ENCODE results near the gene LRRC4B.

The LRRC4B gene

DNA sequence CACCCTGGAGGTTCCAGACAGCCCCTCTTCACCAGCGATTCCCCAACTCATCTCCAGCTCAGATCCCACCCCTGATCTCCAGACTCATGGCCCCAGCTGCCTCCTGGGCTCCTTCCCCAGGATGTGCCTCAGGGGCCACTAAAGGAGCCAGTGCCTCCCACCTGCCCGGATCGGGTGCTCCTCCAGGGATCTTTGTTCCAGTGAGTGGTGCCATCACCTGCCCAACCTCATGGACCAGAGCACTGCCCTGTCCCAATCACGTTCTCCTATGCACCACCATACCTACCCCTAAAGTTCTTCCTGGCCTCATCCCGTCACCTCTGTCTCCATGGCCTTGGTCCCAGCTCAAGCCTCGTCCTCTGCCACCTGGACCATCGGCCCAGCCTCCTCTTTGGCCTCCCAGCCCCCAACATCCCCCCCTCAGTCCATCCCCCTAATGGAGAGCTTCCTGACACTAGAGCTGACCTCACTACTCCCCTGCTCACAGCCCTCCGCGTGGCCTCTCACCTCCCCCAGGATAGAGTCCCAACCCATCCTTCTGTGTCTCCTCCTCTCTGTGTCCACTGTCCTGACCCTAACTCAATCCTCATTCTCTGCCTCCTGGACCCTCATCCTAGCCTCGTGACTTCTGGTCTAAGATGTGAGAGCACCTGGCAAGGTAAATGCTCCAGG lies 82.8 kb downstream of the LRRC4B start:
- Mint-ChIP-seq H3K9me3 (no peaks in the 10 kb centered on the region), H3K36me3 (ENCODE audit: low read depth) (peaks cover 28% of the 10 kb centered on the region), H3K4me1 (ENCODE audit: low read depth) (peaks cover 3% of the 10 kb centered on the region), H3K4me3 (no peak overlapping the region), H3K27me3 (ENCODE audit: low read depth) (no peaks in the 10 kb centered on the region), H3K27ac (no peak overlapping the region)

DNA sequence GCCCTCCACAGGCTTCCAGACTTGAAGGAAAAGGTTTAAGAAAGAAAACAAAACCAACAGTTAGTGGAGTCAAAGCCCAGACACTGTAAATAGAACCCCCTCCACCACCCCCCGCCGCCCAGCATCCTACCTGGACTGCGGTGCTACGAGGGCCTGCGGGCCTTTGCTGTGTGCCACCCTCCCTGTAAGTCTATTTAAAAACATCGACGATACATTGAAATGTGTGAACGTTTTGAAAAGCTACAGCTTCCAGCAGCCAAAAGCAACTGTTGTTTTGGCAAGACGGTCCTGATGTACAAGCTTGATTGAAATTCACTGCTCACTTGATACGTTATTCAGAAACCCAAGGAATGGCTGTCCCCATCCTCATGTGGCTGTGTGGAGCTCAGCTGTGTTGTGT lies 85.3 kb downstream of the LRRC4B start:
- H3K9me3 Mint-ChIP-seq, result no peaks in the 10 kb centered on the region
- peaks cover 27% of the 10 kb centered on the region for H3K36me3 Mint-ChIP-seq (ENCODE audit: low read depth)
- no peak overlapping the region for H3K4me3 Mint-ChIP-seq
- H3K27me3 Mint-ChIP-seq (ENCODE audit: low read depth), result no peaks in the 10 kb centered on the region
- H3K4me1 Mint-ChIP-seq (ENCODE audit: low read depth), result peaks cover 4% of the 10 kb centered on the region
- H3K27ac Mint-ChIP-seq, result no peak overlapping the region

DNA sequence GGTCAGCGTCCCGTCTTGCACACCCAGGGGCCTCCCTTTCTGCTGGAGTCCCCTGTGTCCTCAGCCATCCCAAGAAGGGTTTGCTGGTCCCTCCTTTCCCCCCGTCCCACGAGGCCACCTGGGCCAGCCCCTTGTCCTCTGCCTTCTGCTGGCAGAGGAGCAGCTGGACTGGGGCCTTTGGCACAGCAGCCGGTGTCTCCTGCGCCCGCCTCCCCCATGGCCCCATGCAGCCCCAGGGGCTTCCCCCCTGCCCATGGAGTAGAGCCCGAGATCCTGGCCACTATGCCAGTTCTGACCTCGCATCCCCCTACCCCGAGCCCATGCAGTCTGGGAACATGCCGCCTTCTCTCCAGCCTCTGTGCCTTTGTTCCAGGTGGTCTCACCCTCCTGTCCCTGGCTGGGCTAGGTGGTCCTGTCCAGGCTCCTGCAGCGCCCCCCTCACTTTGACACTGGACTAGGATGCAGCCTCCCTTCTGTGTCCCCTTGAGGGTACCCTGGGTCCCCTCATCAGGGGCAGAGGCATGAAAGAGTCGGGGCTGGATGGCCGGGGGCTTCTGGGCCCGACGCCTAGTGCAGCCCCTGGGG lies 85.9 kb downstream of the LRRC4B start:
- Mint-ChIP-seq H3K9me3 (no peaks in the 10 kb centered on the region), H3K27me3 (ENCODE audit: low read depth) (no peaks in the 10 kb centered on the region), H3K36me3 (ENCODE audit: low read depth) (peaks cover 31% of the 10 kb centered on the region), H3K4me3 (no peak overlapping the region), H3K4me1 (ENCODE audit: low read depth) (peaks cover 9% of the 10 kb centered on the region), H3K27ac (no peak overlapping the region)

DNA sequence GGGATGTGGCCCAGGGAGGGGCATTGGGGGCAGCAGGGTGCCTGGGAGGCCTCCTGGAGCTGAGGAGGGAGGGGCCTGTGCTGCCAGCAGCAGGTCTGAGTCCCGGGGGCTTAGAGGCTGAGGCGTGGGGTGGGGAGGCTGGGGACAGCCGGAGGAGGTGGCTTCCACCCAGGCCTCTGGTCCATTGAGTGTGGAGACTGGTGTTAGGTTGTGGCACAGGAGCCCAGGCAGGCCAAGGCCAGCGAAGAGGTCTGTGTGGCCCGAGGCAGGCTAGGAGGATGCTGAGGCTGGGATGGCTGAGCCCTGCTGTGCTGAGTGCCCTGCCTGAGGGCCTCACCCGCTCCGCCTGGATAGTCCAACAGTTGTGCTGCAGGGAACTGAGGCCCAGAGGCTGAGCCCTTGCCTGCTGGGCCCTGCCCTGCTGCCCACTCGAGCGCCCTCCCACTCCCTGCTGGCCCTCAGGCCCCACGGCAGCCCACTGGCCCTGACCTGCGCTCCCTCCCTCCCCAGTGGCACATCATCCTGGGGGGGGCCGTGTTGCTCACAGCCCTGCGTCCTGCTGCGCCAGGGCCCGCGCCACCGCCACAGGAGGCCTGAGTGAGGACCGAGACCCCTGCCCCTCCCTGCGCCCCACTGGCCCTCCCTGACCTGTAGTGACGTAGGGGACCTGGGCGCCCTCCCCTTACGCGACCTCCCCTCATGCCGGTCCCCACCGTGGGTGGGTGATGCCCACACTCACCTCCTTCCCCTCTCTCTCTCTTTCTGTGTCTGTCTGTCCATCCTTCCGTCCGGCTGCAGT lies 86.7 kb downstream of the LRRC4B start:
- H3K4me1 Mint-ChIP-seq (ENCODE audit: low read depth), result peaks cover 15% of the 10 kb centered on the region
- no peaks in the 10 kb centered on the region for H3K9me3 Mint-ChIP-seq
- no peaks in the 10 kb centered on the region for H3K27me3 Mint-ChIP-seq (ENCODE audit: low read depth)
- no peak overlapping the region for H3K4me3 Mint-ChIP-seq
- H3K36me3 Mint-ChIP-seq (ENCODE audit: low read depth), result peaks cover 32% of the 10 kb centered on the region
- H3K27ac Mint-ChIP-seq, result no peak overlapping the region

DNA sequence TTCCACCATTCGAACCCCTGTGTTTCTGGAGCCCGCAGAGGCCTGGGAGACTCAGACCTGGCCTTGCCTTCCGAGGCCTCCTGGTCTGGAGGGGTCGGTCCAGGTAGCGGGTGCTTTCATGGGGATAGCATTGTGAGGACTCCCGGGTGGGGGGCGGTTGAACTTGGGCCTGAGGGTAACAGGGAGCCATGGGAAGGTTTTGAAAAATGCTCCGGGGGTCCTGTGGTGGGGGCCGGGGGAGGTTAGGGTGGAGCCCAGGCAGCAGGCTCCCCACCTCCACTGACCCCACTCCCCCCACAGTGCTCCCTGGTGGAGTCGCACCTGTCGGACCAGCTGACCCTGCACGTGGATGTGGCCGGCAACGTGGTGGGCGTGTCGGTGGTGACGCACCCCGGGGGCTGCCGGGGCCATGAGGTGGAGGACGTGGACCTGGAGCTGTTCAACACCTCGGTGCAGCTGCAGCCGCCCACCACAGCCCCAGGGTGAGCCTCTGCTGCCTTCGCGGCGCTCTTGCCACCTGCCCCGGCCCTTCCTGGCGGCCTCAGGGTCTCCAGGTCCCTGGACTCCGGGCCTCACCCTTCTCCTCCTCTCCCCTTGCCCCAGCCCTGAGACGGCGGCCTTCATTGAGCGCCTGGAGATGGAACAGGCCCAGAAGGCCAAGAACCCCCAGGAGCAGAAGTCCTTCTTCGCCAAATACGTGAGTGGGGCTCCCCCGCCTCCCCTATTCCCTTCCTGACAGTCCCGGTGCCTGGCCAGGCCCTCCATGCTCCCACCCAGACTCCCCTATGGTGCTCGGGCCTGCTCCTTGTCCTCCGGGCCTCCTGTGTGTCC lies 87.7 kb downstream of the LRRC4B start:
- Mint-ChIP-seq H3K27ac (no peak overlapping the region), H3K4me3 (no peak overlapping the region), H3K9me3 (no peaks in the 10 kb centered on the region), H3K4me1 (ENCODE audit: low read depth) (peaks cover 15% of the 10 kb centered on the region), H3K27me3 (ENCODE audit: low read depth) (no peaks in the 10 kb centered on the region), H3K36me3 (ENCODE audit: low read depth) (peaks cover 28% of the 10 kb centered on the region)

DNA sequence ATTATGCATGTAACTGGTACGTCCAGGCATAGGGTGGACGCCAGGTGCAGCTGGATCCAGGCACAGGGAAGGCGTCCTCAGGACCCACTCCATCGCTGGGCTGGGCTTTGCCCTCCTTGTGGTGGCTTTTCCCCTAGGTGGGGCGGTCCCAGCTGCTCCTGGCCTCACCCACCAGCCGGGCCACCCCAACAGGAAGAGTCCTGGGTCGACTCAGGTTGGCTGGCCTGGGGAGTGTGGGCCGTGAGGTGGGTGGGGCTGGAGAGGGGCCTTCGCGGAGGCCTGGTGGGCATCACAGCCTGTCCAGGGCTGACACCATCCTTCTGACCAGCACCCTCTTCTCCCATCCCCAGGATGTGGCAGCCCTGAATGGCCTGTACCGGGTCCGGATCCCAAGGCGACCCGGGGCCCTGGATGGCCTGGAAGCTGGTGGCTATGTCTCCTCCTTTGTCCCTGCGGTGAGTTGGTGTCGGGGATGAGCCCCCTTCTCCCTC lies 88.4 kb downstream of the LRRC4B start:
- Mint-ChIP-seq H3K4me1 (ENCODE audit: low read depth) (peaks cover 15% of the 10 kb centered on the region), H3K27me3 (ENCODE audit: low read depth) (no peaks in the 10 kb centered on the region), H3K4me3 (no peak overlapping the region), H3K36me3 (ENCODE audit: low read depth) (peaks cover 21% of the 10 kb centered on the region), H3K27ac (no peak overlapping the region), H3K9me3 (no peaks in the 10 kb centered on the region)

DNA sequence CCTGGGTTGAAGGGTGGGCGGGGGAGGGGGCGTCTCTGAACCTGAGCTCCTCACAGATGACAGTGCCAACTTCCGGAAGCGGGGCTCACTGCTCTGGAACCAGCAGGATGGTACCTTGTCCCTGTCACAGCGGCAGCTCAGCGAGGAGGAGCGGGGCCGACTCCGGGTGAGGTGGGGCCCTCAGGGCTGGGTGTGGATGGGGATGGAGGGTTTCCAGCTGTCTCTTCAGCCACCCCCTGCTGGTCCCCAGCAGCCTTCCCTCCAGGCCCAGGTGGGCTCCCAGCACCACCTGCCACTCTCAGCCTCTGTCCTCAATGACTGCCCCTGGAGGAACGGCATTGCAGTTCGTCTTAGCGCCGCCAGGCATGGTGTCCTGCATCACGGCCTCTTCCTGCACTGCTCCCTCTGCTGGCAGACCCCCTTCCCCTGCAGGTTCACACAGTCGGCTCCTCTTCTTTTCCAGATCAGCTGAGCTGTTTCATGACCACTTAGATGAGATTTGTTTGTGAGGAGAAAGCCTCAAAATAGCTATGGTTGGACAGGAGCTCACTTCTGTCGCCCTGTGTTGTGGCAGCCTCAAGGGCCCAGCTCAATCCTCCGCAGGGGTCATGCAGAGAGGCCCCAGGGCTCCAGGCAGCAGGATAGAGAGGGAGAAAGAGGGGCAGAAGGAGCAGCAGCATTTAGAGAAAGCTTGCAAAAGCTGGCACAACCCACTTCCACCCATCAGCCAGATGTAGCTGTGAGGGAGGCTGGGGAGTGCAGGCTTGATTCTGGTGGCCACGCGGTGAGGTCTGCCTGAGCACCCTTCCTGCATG lies 89.1 kb downstream of the LRRC4B start:
- Mint-ChIP-seq H3K9me3 (no peaks in the 10 kb centered on the region), H3K27ac (no peak overlapping the region), H3K36me3 (ENCODE audit: low read depth) (peaks cover 20% of the 10 kb centered on the region), H3K27me3 (ENCODE audit: low read depth) (no peaks in the 10 kb centered on the region), H3K4me1 (ENCODE audit: low read depth) (peaks cover 15% of the 10 kb centered on the region), H3K4me3 (peak overlapping the region; percentile 21)

DNA sequence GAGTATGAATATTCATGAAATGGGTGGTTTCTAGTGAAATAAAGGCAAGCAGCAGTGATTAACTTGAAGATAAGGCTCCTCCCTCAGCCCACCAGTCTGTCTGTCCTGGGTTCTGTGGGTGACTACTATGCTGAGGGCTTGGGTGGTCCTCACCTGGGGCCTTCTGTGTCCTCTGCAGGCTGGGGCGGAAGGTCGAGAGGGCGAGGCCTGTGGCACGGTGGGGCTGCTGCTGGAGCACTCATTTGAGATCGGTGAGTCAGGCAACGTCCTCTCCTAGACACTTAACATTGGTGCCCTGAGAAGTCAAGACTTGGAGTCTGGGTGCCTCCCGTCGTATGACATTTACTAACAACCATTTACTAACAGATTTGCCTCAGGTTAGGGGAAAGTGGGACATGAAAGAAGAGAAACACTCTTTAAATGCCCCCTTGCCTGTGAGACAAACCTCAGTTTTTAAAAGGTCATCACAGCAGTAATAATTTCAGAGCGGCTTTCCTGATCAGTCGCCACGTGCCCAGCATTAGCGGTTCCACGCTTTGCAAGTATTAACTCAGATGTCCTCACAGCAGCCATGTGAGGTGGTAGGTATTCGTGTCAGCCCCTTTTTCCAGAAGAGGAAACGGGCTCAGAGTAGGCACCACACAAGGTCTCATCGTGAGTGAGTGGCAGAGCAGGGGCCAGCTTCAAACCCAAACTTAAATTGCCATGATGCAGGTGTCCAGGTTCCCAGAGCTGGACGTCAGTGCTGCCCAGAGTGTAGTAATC lies 90.3 kb downstream of the LRRC4B start:
- Mint-ChIP-seq H3K27me3 (ENCODE audit: low read depth) (no peaks in the 10 kb centered on the region), H3K36me3 (ENCODE audit: low read depth) (peaks cover 14% of the 10 kb centered on the region), H3K4me3 (peak overlapping the region; percentile 98), H3K9me3 (no peaks in the 10 kb centered on the region), H3K4me1 (ENCODE audit: low read depth) (peaks cover 15% of the 10 kb centered on the region), H3K27ac (peak overlapping the region; percentile 31)

DNA sequence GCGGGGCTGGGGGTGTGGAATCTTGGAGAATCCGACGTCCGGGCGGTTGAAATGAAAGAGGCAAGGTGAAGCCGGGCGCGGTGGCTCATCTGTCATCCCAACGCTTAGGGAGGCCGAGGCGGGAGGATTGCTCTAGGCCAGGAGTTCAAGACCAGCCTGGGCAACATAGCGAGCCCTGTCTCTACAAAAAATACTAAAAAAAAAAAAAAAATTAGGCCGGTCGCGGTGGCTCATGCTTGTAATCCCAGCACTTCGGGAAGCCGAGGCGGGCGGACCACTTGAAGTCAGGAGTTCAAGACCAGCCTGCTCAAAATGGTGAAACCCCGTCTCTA lies 91.4 kb downstream of the LRRC4B start:
- no peaks in the 10 kb centered on the region for H3K9me3 Mint-ChIP-seq
- H3K27me3 Mint-ChIP-seq (ENCODE audit: low read depth), result no peaks in the 10 kb centered on the region
- peaks cover 15% of the 10 kb centered on the region for H3K4me1 Mint-ChIP-seq (ENCODE audit: low read depth)
- peak overlapping the region; percentile 93 for H3K27ac Mint-ChIP-seq
- H3K36me3 Mint-ChIP-seq (ENCODE audit: low read depth), result peaks cover 14% of the 10 kb centered on the region
- peak overlapping the region; percentile 98 for H3K4me3 Mint-ChIP-seq

DNA sequence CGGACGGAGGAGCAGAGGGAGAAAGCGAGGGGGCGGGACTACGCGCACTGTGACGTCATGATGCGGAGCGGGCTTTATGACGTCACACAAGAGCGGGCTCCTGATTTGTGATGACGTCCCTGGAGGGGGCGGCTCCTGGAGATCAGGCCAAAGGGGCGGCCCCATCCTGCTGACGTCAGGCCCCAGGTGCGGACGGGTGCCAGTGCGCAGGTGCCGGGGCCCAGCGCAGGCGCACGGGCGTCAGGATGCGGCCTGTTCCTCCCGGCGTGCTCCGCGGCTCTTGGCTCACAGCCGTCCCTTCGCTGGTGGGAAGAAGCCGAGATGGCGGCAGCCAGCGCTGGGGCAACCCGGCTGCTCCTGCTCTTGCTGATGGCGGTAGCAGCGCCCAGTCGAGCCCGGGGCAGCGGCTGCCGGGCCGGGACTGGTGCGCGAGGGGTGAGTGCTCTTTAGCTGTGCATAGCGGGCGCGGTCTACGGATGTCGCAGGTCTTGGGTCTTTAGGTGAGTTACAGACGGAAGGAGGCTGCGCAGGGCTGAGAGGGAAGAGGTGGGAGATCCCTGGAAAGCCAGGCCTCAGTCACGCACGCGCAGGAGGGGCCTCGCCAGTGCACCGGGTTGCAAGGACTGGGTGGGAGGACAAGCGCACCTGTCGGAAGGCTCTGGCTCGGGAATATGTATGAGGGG lies 91.9 kb downstream of the LRRC4B start, which contains the start of the genes EMC10 and GARIN5A:
Gene EMC10 (plus strand): TSS at position 284 of the 683 bp plus-strand sequence. CDS start 38 bp downstream, at position 322.
Gene GARIN5A (minus strand): TSS at position 625 of the 683 bp plus-strand sequence. CDS start 460 bp downstream, at position 165.
- Mint-ChIP-seq H3K4me3 (peak within 1 kb of the TSS; percentile 98), H3K36me3 (ENCODE audit: low read depth) (peaks cover 14% of the 10 kb centered on the region), H3K4me1 (ENCODE audit: low read depth) (peaks cover 15% of the 10 kb centered on the region), H3K27me3 (ENCODE audit: low read depth) (no peaks in the 10 kb centered on the region), H3K9me3 (no peaks in the 10 kb centered on the region), H3K27ac (peak within 1 kb of the TSS; percentile 93)

DNA sequence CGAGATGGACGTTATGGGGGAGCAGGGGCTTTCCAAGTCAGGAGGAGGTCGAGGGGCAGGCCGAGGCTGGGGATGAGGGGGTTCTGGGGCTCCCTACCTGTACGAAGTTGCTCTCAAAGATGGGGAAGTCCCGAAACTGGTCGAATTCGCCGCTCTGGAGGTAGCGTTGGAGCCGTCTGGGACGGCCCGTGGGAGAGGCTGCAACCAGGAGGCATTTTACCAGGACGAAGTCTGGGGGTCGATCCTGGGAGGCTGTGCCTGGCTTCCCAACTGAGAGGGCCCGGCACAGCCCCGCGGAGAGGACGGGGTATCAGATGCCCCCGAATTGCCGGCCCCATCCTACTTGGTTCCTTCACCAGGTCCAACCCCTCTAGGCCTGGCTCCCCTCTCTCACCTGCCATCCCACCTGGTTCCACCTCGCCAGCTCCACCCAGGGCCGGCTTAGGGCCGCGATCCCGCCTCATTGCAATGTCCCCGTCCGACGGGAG lies 92.5 kb downstream of the LRRC4B start:
- Mint-ChIP-seq H3K9me3 (no peaks in the 10 kb centered on the region), H3K4me3 (peak overlapping the region; percentile 98), H3K27ac (peak overlapping the region; percentile 77), H3K4me1 (ENCODE audit: low read depth) (peaks cover 15% of the 10 kb centered on the region), H3K36me3 (ENCODE audit: low read depth) (peaks cover 11% of the 10 kb centered on the region), H3K27me3 (ENCODE audit: low read depth) (no peaks in the 10 kb centered on the region)

DNA sequence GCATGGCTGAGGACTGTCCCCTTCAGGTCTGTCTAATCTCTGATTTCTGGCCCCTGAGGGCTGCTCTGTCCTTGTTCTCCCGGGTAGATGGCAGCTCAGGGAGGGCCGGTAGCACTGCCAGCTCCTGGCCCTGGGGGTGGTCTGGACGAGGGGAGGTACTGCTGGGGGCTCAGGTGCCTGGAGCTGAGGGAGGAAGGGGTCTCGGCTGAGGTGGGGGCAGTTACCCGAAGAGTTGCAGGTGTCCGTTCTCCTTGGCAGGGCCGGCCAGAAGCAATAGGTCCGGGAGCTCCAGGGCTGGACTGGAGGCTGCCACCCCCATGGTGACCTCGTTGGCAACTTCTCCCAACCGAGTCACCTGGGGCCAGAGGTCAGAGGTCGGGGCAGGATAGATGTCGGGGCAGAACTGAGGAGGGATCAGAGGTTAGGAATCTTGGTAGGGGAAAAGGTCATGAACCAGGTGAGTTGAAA lies 93.1 kb downstream of the LRRC4B start:
- peak overlapping the region; percentile 75 for H3K27ac Mint-ChIP-seq
- peaks cover 15% of the 10 kb centered on the region for H3K4me1 Mint-ChIP-seq (ENCODE audit: low read depth)
- H3K36me3 Mint-ChIP-seq (ENCODE audit: low read depth), result peaks cover 11% of the 10 kb centered on the region
- H3K9me3 Mint-ChIP-seq, result no peaks in the 10 kb centered on the region
- H3K27me3 Mint-ChIP-seq (ENCODE audit: low read depth), result no peaks in the 10 kb centered on the region
- H3K4me3 Mint-ChIP-seq, result peak overlapping the region; percentile 65

All from T-helper 1 cell treated with Interleukin-12 subunit alpha and Interleukin-12 subunit beta and Interleukin-4 antibody, amounts not matched to agents 30 μg/mL and 1 μg/mL, for 36 hours (primary cell).